GM19023 (cell line): ENCODE results near the gene PLB1.

Source experiments
- ATAC-seq: cut with Tn5 transposase; IDR thresholded peaks from one replicate; pipeline ENCODE4 v1.9.1; 2021; ENCODE audit warnings: mild to moderate bottlenecking, moderate library complexity; ENCODE audit not compliant: unreplicated experiment

PLB1 gene

DNA sequence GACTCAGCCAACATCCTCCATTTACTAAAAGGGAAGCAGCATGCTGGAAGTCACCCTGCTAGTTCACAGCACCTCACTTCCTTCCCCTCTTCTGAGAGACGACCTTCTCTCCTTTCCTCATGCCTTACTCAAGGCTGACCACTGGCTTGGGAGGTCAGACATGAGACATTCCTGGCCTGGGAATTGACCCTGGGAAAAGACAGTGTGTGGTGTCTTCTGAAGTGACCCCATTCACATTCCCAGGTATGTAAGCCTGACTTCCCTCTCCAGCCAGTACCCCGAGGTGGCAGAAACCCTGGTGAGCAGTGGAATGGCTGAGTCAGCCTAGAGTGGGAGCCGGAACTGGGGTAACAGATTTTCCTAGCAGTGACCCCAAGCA, 92.4 kb downstream of the PLB1 start:
- ATAC-seq = no peak

GRCh38 chr2:28589746-28590463, 94.0 kb downstream of the PLB1 start:
- no peak for ATAC-seq

GRCh38 chr2:28590496-28591301, 94.8 kb downstream of the PLB1 start:
- no peak for ATAC-seq

DNA sequence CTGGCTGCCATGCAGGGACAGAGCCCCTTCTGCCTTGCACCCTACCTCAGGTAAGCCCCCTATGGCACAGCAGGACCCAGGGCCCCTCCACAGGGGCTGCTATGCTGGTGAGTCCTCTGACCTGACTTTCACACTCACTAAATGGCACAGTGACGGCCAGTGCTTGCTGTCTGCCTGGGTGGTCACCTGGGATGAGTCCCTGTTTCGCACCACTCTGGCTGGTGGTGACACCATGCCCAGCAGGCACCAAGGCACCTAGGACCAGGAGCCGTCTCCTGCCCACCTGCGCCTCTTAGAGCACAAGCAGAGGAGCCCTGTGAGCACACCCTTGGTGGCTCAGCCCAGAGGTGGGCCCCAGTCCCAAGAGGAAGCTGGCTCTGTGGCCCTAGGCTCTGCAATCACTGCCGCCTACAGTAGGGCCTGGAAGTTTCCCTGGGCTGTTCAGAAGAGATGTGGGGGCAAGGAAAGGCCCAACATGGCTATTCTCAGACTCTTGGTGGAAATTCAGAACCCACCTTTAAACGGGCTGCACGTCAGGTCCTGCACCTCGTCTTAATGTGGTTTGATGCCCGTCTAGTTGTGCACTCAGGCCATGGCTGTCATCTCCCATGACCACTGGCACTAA, 96.0 kb downstream of the PLB1 start:
- ATAC-seq = no peak

- ATAC-seq = no peak
Measured at GRCh38 chr2:28592481-28592880, 96.6 kb downstream of the PLB1 start.

DNA sequence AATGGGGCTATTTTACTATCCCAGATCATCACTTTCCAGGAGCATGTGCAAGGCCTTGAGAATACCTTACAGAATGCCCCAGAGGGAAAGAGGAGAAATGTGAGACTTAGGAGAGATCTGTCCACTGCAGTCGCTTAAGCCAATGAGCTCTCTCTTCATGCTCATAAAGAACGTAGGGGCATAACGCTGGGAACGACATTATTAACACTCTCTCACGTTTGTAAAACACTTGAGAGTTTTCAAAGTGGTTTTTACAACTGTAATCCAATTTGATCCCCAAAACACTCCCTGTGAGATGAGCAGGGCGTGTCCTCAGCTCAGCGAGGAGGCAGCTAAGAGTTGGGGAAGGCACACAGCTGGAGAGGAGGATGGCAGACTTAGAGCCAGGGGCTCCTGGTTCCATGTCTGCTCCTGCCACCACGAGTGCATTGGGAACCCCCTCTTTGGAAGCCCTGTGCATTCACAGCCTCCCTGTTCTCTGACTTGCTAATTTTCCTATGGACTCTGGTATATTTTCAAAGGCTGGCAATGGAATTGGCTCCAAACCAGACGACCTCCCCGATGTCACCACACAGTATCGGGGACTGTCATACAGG, 97.4 kb downstream of the PLB1 start:
- ATAC-seq = no peak

- no peak for ATAC-seq
Measured at GRCh38 chr2:28594000-28594331, 98.1 kb downstream of the PLB1 start.

- peak; percentile 77 for ATAC-seq
Measured at GRCh38 chr2:28594332-28595108, 98.7 kb downstream of the PLB1 start.

DNA sequence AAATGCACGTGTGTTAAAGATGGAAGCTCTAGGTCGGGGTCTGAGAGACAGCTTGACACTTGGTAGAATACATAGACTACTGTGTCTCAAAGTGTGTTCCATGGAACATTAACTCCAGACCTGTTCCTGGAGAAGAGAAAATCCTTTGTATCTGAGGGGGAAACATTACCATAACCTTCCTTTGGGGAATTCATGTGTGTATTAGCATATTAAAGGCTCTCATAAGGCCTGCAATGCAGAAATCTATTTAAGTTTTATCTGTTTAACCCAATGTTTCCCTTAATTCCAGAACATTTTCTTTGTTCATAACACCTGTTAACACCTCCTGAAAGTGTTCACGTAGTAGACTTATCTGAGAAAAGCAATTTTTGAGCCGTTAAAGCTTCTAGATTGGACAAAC, 99.5 kb downstream of the PLB1 start:
- ATAC-seq = no peak

GRCh38 chr2:28598484-28598883, 102.6 kb downstream of the PLB1 start:
- no peak for ATAC-seq

GRCh38 chr2:28600181-28600580, 104.3 kb downstream of the PLB1 start:
- no peak for ATAC-seq

- no peak for ATAC-seq
Measured at GRCh38 chr2:28601616-28602015, 105.8 kb downstream of the PLB1 start.

DNA sequence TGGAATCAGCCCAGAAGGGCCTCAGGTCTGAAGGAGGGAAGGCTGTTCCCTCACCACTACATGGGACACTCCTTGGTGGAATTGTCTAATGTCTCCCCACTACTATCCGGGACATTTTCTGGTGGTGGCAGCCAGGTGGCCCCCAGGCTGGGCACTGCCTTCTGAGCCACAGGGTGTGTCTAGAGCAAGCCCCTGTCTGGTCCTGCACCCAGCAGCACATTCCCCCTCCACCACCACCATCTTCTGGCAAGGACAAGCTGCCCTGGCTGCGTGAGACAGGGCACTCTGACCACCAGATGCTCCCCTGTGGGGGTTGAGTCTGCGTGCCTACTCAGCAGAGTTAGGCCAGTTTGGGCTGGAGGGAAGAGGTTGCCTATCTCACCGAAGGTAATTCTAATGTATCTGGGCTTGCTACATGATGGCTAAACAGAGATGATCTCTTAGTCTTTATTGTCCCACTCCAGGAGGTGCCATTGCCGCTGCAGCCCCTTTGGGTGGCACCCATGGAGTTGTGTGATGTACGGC, 106.3 kb downstream of the PLB1 start:
- no peak for ATAC-seq

DNA sequence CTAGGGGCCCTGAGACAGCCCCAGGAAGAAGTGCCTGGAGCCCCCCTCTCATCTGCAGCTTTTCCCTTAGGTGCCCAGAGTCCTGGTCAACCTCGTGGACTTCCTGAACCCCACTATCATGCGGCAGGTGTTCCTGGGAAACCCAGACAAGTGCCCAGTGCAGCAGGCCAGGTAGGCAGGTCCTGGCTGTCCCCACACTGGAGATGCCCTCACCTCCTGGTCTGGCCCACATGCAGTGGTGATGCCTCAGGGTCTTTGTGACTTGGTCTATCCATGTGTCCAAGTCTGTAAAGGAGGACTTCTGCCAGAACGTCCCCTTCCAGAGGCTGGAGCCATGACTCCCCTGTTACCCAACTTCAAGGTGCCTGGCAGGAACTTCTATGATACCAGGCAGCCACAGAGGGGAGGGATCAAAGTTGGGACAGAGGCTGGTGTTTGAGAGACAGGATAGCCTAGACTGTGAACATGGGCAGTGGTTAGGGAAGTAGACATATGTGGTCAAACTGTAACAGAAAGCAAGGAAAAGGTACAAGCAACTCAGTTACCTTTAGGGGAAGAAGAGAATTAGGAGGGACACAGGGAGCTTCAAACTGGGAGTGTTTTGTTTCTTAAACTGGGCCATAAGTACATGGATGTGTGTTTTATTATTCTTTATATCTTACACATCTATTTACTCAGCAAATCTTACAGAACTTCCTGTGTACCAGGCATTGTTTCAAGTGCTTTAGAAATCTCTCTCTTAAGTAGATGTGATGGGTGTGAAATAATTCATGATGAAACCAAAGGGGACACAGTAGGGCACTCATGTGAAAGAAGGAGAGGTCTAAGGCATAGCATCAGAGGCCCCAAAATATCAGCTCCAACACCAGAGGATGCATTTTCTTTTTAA, 107.1 kb downstream of the PLB1 start:
- ATAC-seq = no peak

DNA sequence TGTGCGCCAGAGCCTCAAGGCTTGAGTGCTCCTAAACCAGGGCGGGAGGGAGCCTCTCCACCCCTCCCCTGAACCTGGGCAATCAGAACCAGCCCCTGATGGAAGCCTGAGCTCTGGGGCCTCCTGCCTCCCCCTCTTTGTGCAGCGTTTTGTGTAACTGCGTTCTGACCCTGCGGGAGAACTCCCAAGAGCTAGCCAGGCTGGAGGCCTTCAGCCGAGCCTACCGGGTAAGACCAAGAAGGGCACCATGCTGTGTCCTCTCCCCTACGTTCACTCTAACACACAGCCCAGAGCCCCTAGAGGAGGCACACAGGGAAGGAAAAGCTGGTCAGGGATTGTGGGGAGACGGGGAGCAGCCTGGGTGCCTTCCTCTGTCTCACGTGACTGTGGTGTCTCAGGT, 108.0 kb downstream of the PLB1 start:
- no peak for ATAC-seq

- ATAC-seq = no peak
Measured at GRCh38 chr2:28604284-28604843, 108.5 kb downstream of the PLB1 start.

GRCh38 chr2:28606986-28607441, 111.2 kb downstream of the PLB1 start:
- no peak for ATAC-seq

DNA sequence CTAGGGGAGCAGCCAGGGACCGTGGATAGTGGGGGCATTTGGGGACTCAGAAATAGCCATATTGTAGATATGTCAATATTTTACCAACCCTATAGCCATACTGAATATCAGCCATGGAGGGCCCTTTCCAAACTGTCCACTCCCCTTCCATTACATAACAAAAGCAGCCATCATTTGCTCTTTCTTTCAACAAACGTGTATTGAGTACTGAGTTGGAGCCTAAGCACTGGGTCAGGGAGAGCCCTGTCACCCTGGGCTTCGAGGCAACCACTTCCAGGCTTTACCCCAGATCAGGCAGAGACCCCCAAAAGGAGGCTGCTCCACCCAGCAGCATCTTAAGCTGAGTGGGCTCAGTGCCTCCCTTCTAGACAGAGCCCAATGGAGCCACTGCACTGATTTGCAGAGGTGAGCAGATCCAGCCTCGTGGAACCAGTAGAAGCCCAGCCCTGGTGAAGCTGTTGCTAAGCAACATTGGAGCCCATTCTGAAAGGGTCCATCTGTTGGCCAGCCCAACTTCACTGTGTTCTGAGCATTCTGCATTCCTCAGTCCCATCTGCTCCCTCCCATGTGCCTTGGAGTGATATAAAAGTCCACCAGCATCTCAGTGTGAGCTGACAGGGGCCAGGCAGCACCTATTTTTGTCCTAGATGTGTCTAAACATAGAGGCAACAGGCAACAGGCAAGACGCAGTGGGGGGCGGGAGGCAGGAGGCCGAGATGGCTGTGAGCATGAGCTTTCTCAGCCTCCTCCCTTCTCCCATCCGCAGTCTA, 112.1 kb downstream of the PLB1 start:
- no peak for ATAC-seq
